H1 (cell line): ENCODE measurements around the gene ARHGAP32. TPM values are rescaled to one million over a fixed set of nuclear protein-coding genes. Genes with fewer than 3 reads are reported as not detected.
"Not testable (repeated sequence)": the region's sequence is repeated elsewhere in the genome, so short reads cannot be mapped to it uniquely, and the experiment has no call there.

Experiments
- CTCF ChIA-PET: fragments of 300-600 bp; sonication (Branson Sonifier 250); formaldehyde crosslinking; loops from one replicate; lab custom pipeline; 2021; ENCODE audit not compliant: partially characterized antibody; lab: Charles Lee
- POLR2A ChIA-PET: fragments of 300-600 bp; sonication (Branson Sonifier 250); formaldehyde crosslinking; loops from one replicate; lab custom pipeline; 2021; ENCODE audit warnings: inconsistent platforms; ENCODE audit not compliant: partially characterized antibody; lab: Charles Lee
- DNase-seq, 2 experiments: peaks; one replicate each; pipeline versions ENCODE4 v3.0.0 to v3.0.0-alpha.2; 2010 to 2022; ENCODE audit warnings: low spot score in 2 of 2, low read depth in 1 of 2, mixed read lengths in 1 of 2
- FAIRE-seq: peaks from 2 replicates; lab custom pipeline; 2011; peaks lifted over from hg19 to GRCh38; lab: Jason Lieb, UNC
- H2AFZ ChIP-seq: 2 replicates; pipeline ENCODE4 v1.8.1; 2012; ENCODE audit warnings: low read length, inconsistent platforms
- H2AK5ac ChIP-seq: 2 replicates; pipeline ENCODE4 v1.6.1; 2013; ENCODE audit warnings: low read depth, low read length
- H2BK120ac ChIP-seq: replicated peaks from 2 replicates; pipeline ENCODE3; 2013; ENCODE audit warnings: low read depth, low read length, inconsistent platforms
- H2BK12ac ChIP-seq: 2 replicates; pipeline ENCODE4 v1.6.1; 2013; ENCODE audit warnings: low read depth, low read length
- H2BK15ac ChIP-seq: 2 replicates; pipeline ENCODE4 v1.6.1; 2013; ENCODE audit warnings: low read length
- H2BK20ac ChIP-seq: 2 replicates; pipeline ENCODE4 v1.6.1; 2013; ENCODE audit warnings: low read length
- H2BK5ac ChIP-seq: 2 replicates; pipeline ENCODE4 v1.6.1; 2013; ENCODE audit warnings: low read depth, low read length
- H3K14ac ChIP-seq: 2 replicates; pipeline ENCODE4 v1.6.1; 2013; ENCODE audit warnings: inconsistent platforms; ENCODE audit not compliant: insufficient read length
- H3K18ac ChIP-seq: 2 replicates; pipeline ENCODE4 v1.6.1; 2013; ENCODE audit warnings: low read length; ENCODE audit errors: extremely low read depth
- H3K23ac ChIP-seq: 2 replicates; pipeline ENCODE4 v1.6.1; 2013; ENCODE audit warnings: inconsistent platforms; ENCODE audit not compliant: insufficient read length
- H3K23me2 ChIP-seq: 2 replicates; pipeline ENCODE4 v1.6.1; 2013; ENCODE audit warnings: low read depth, low read length
- H3K27ac ChIP-seq: 2 replicates; pipeline ENCODE4 v1.6.1; 2011; ENCODE audit warnings: low read depth, low read length, inconsistent platforms
- H3K27me3 ChIP-seq, 4 experiments: replicated peaks in 1 of 4; 1 replicate in 1 of 4; 2 replicates in 3 of 4; pipeline versions ENCODE4 v1.6.1 to v1.8.1; 2011 to 2013; ENCODE audit warnings: low read length in 3 of 4, mild to moderate bottlenecking in 3 of 4, inconsistent platforms in 2 of 4, mixed read lengths in 2 of 4, moderate library complexity in 1 of 4; ENCODE audit not compliant: control insufficient read depth in 3 of 4, insufficient read depth in 3 of 4; ENCODE audit errors: extremely low read depth in 1 of 4
- H3K36me3 ChIP-seq, 4 experiments: 2 replicates each; pipeline versions ENCODE4 v1.6.1 to v1.8.1; 2011 to 2013; ENCODE audit warnings: mild to moderate bottlenecking in 4 of 4, low read length in 3 of 4, moderate library complexity in 2 of 4, control low read depth in 1 of 4, inconsistent platforms in 1 of 4; ENCODE audit not compliant: insufficient read depth in 4 of 4, control insufficient read depth in 2 of 4
- H3K4ac ChIP-seq: replicated peaks from 2 replicates; pipeline ENCODE3; 2013; ENCODE audit warnings: low read length, low read depth, mixed read lengths, inconsistent platforms; ENCODE audit not compliant: insufficient read length
- H3K4me1 ChIP-seq, 4 experiments: replicated peaks in 1 of 4; 1 replicate in 1 of 4; 2 replicates in 3 of 4; pipeline versions ENCODE4 v1.6.1 to v1.8.1; 2011 to 2013; ENCODE audit warnings: low read length in 3 of 4, inconsistent platforms in 2 of 4, mixed read lengths in 1 of 4; ENCODE audit not compliant: insufficient read depth in 4 of 4, control insufficient read depth in 3 of 4
- H3K4me2 ChIP-seq, 2 experiments: 2 replicates each; pipeline versions ENCODE4 v1.6.1 to v1.8.1; 2011 to 2013; ENCODE audit warnings: low read depth in 2 of 2, low read length in 2 of 2, control low read depth in 1 of 2, inconsistent platforms in 1 of 2, mild to moderate bottlenecking in 1 of 2; ENCODE audit not compliant: insufficient read depth in 1 of 2
- H3K4me3 ChIP-seq, 4 experiments: fragments of 200-600, 300-600 bp in 1 of 4; sonication (generic), shearing (Covaris generic), sonication (Bioruptor Twin) in 1 of 4; 2 replicates each; pipeline versions ENCODE4 v1.5.1 to v1.8.1; 2011 to 2016; ENCODE audit warnings: low read length in 4 of 4, low read depth in 3 of 4, control low read depth in 2 of 4, inconsistent platforms in 2 of 4, mild to moderate bottlenecking in 2 of 4, mixed read lengths in 1 of 4, moderate library complexity in 1 of 4; ENCODE audit not compliant: insufficient read depth in 2 of 4; ENCODE audit errors: extremely low read depth in 1 of 4
- H3K56ac ChIP-seq: replicated peaks from 2 replicates; pipeline ENCODE3; 2013; ENCODE audit warnings: low read depth, mild to moderate bottlenecking, mixed read lengths, low read length, inconsistent platforms; ENCODE audit not compliant: insufficient read length
- H3K79me1 ChIP-seq: 2 replicates; pipeline ENCODE4 v1.6.1; 2013; ENCODE audit warnings: low read depth, low read length, control low read depth
- H3K79me2 ChIP-seq, 2 experiments: 2 replicates each; pipeline versions ENCODE4 v1.6.1 to v1.8.1; 2012 to 2013; ENCODE audit warnings: low read length in 2 of 2, mild to moderate bottlenecking in 2 of 2, inconsistent platforms in 1 of 2; ENCODE audit not compliant: insufficient read depth in 2 of 2, control insufficient read depth in 1 of 2
- H3K9ac ChIP-seq, 4 experiments: replicated peaks in 1 of 4; 1 replicate in 1 of 4; 2 replicates in 3 of 4; pipeline versions ENCODE4 v1.6.1 to v1.8.1; 2011 to 2013; ENCODE audit warnings: low read depth in 3 of 4, low read length in 3 of 4, control low read depth in 2 of 4, mild to moderate bottlenecking in 2 of 4, moderate library complexity in 2 of 4, inconsistent platforms in 1 of 4; ENCODE audit errors: extremely low read depth in 1 of 4
- H3K9me3 ChIP-seq, 2 experiments: 2 replicates each; pipeline versions ENCODE4 v1.6.1 to v1.8.1; 2012 to 2013; ENCODE audit warnings: mild to moderate bottlenecking in 2 of 2, moderate library complexity in 2 of 2, control low read depth in 1 of 2, inconsistent platforms in 1 of 2, low read depth in 1 of 2, low read length in 1 of 2, mixed read lengths in 1 of 2; ENCODE audit not compliant: insufficient read depth in 2 of 2
- H4K20me1 ChIP-seq, 2 experiments: replicated peaks in 1 of 2; 2 replicates each; pipeline versions ENCODE3 to v1.8.1; 2011 to 2013; ENCODE audit warnings: inconsistent platforms in 2 of 2, low read length in 2 of 2, mild to moderate bottlenecking in 1 of 2; ENCODE audit not compliant: insufficient read depth in 2 of 2, control insufficient read depth in 1 of 2
- H4K5ac ChIP-seq: 2 replicates; pipeline ENCODE4 v1.6.1; 2013; ENCODE audit warnings: low read length, low read depth, mixed read lengths, inconsistent platforms; ENCODE audit not compliant: insufficient read length
- H4K8ac ChIP-seq: 2 replicates; pipeline ENCODE4 v1.8.0; 2013; ENCODE audit warnings: mild to moderate bottlenecking, moderate library complexity, low read length, inconsistent platforms; ENCODE audit not compliant: insufficient read depth; ENCODE audit errors: extremely low read depth
- H4K91ac ChIP-seq: replicated peaks from 2 replicates; pipeline ENCODE3; 2013; ENCODE audit warnings: low read length, mixed read lengths, inconsistent platforms; ENCODE audit not compliant: insufficient read length
- CEBPB ChIP-seq: IDR thresholded peaks from 2 replicates; pipeline ENCODE4 v1.6.1; 2012; ENCODE audit warnings: low read depth, low read length
- EP300 ChIP-seq, 2 experiments: IDR thresholded peaks; 1 replicate in 1 of 2; 2 replicates in 1 of 2; pipeline ENCODE4 v1.6.1; 2011 to 2012; ENCODE audit warnings: low read depth in 2 of 2, low read length in 2 of 2, mild to moderate bottlenecking in 2 of 2, borderline replicate concordance in 1 of 2, inconsistent platforms in 1 of 2, moderate library complexity in 1 of 2
- WGBS, 2 experiments: shearing (Covaris generic) in 1 of 2; methylation state at CpG; one replicate each; pipeline versions ENCODE4 v1.1.6 to v1.1.7; 2013 to 2015; ENCODE audit warnings: low lambda C conversion rate in 2 of 2, mixed read lengths in 2 of 2, inconsistent platforms in 1 of 2, low coverage in 1 of 2, missing lambda C conversion rate in 1 of 2; ENCODE audit not compliant: insufficient replicate concordance in 2 of 2, insufficient coverage in 1 of 2, insufficient read length in 1 of 2; ENCODE audit errors: extremely low coverage in 1 of 2, missing lambda C conversion rate in 1 of 2; 5-methylcytosine and 5-hydroxymethylcytosine counted together
- polyA plus RNA-seq, 7 experiments: library from polyadenylated mRNA; depleted of rRNA in 3 of 7; stranded (reverse) in 5 of 7; unstranded in 2 of 7; fragments of >200 nt in 5 of 7; fragments of 200-250 nt in 2 of 7; gene quantifications; 1 replicate in 5 of 7; 2 replicates in 1 of 7; 4 replicates in 1 of 7; pipeline versions ENCODE4 v1.2.1 to v1.2.3, GENCODE V29; 2011 to 2013; ENCODE audit warnings: missing spikeins in 2 of 7, mixed read lengths in 2 of 7
- total RNA-seq: library from RNA; stranded (reverse); fragmentation: NEBNext Ultra II Directional; extraction: Animal tissue kit (Norgen Biotek cat#: 25700); gene quantifications from 2 replicates; pipeline ENCODE4 v1.2.1, GENCODE V29; 2021

Gene ARHGAP32
- total and polyA plus RNA-seq, 2 of the 8 experiments (the other 6 are each of a cell fraction or from before 2014, with no cell fraction given) = 13.7 to 30.0 TPM

DNA sequence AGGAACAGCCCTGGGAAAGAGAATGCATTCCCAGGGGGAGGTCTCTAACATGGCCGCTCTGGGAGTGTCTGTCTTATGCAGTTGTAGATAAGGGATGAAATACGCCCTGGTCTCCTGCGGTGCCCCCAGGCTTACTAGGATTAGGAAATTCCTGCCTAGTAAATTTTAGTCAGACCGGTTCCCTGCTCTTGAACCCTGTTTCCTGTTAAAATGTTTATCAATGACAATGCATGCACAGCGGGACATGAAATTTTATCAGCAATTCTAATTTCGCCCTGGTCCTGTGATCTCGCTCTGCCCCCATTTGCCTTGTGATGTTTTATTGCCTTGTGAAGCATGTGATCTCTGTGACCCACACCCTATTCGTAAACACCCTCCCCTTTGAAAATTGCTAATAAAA lies 193.0 kb downstream of the ARHGAP32 start:
- H2AFZ ChIP-seq, H4K91ac ChIP-seq, H2AK5ac ChIP-seq, H3K4me1 ChIP-seq, H3K14ac ChIP-seq, H4K20me1 ChIP-seq, H3K18ac ChIP-seq, H2BK12ac ChIP-seq, H3K36me3 ChIP-seq, H3K27ac ChIP-seq, H3K23me2 ChIP-seq, H3K79me2 ChIP-seq, H2BK15ac ChIP-seq, H3K9ac ChIP-seq, H4K5ac ChIP-seq, CTCF ChIA-PET, H4K8ac ChIP-seq, DNase-seq, H2BK120ac ChIP-seq, H3K4ac ChIP-seq, H3K79me1 ChIP-seq, H3K23ac ChIP-seq, FAIRE-seq, H3K4me3 ChIP-seq, H3K56ac ChIP-seq, H3K4me2 ChIP-seq, H3K27me3 ChIP-seq, POLR2A ChIA-PET, H2BK20ac ChIP-seq, H2BK5ac ChIP-seq: not testable (repeated sequence)
- peaks cover 9 to 13% of the 10 kb centered on the region in 2 experiments for H3K9me3 ChIP-seq
- TF ChIP-seq CEBPB (0 out of 2 replicates have a peak, but pooled peaks have one; percentile 4), EP300 (IDR thresholded peaks at IDR 0.05; ENCODE audit: borderline replicate concordance in 1 of 2, low read depth in 2 of 2, low read length in 2 of 2) (peak in 1 of 2 experiments; percentile 94; a peak in 1 of 3 replicates)
- 79% methylated on average over 8 of the region's 8 CpGs; no CpG with 5 or more reads in 1 of the 2 experiments for WGBS, 2 experiments
